ENCODE data around the gene SLC1A7. TPM values are rescaled to one million over a fixed set of nuclear protein-coding genes. Genes with fewer than 3 reads are reported as not detected.

SLC1A7 gene
- total RNA-seq, 2 experiments from 2014 or later: not detected

DNA sequence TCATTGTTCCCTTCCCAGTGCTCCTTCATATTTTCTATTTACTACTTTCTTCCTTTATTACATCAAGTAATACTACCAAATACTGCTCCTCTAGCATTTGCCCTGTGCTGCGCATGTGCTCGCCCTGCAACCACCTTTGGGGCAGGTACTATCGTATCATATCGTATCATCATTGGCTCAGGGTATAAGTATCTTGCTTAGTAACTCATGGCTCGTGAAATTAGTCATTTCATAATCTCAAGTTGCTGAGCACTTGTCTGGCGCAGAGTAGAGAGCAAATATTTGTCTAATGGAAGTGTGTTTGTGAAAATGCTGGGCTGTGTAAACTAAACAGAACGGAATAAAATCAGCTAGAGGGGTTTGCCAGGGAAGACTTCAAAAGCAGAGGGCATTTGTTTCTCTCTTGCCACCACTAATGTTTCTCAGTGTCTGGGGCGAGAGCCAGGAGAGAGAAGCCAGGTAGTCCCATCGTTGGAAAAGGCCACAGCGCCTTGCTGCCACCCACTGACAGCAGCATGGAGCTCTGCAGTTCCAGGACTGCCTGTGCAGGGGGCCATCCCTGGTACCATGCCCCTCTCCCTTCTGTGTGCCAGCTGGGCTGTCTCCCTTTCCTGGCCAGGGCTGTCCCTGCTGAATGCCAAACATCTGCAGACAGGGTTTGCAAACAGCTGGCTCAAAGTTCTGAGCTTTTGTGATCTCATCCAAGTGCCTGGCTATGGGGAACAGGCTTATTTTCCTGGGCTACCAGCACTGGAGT is 34.2 kb upstream of the SLC1A7 start:
- Mint-ChIP-seq H3K4me3 (no peak overlapping the region), H3K9me3 (no peaks in the 10 kb centered on the region), H3K36me3 (ENCODE audit: low read depth) (no peaks in the 10 kb centered on the region), H3K27ac (no peak overlapping the region), H3K4me1 (peaks cover 6% of the 10 kb centered on the region), H3K27me3 (peaks cover 17% of the 10 kb centered on the region)
- no peak for DNase-seq
- ChIA-PET CTCF (no interaction called here), POLR2A (no interaction called here)

- no peak for DNase-seq
- ChIA-PET POLR2A (interaction anchor here (0.7 kb wide), 1 partner anchor 907 kb away, joined by 4 read pairs; no protein-coding TSS in a partner anchor), CTCF (interaction anchor here (0.6 to 0.8 kb wide), 2 partner anchors 16 to 21 kb away, joined by 3 read pairs; no protein-coding TSS in a partner anchor)
- Mint-ChIP-seq H3K27ac (no peak overlapping the region), H3K4me3 (no peak overlapping the region), H3K36me3 (ENCODE audit: low read depth) (no peaks in the 10 kb centered on the region), H3K4me1 (peaks cover 6% of the 10 kb centered on the region), H3K9me3 (no peaks in the 10 kb centered on the region), H3K27me3 (peaks cover 15% of the 10 kb centered on the region)
These were observed 32.8 kb upstream of the SLC1A7 start for GRCh38 chr1:53174971-53175913.

DNA sequence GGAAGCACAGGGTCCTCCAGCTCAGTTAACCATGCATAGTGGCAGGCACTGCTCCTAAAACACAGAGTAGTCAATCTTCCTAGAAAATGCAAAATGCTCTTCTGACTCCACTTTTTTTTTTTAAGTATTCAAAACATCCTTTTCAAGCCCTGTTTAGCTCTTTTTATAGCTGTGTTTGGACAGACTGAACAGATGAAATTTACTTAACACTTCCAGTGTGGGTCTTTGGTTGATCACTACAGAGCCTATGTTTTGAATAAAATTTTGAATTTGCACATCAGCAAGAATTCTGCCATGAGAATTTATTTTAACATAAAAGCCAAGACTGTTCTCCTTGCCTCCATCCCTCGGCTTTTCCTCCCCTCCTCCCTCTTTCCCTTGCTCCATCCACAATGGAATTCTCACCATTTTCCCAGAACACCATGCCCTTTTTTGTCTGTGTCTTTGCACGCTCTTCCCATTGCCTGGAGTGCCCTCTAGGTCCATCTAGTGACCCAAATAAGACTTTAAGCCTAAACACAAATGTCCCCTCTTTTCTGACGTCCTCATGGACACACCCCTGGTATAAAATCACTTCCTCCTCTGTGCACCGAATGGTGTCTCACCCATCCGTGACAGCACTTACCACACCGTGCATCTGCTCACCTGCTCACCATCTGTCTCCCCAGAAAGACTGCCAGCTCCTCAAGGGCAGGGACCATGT is 30.1 kb upstream of the SLC1A7 start:
- Mint-ChIP-seq H3K27me3 (peaks cover 14% of the 10 kb centered on the region), H3K4me3 (no peak overlapping the region), H3K9me3 (no peaks in the 10 kb centered on the region), H3K27ac (no peak overlapping the region), H3K36me3 (ENCODE audit: low read depth) (no peaks in the 10 kb centered on the region), H3K4me1 (peaks cover 6% of the 10 kb centered on the region)
- DNase-seq: no peak
- CTCF ChIA-PET: interaction anchor here (1.5 kb wide), 1 partner anchor 14 kb away, joined by 4 read pairs; no protein-coding TSS in a partner anchor
- POLR2A ChIA-PET: no interaction called here

DNA sequence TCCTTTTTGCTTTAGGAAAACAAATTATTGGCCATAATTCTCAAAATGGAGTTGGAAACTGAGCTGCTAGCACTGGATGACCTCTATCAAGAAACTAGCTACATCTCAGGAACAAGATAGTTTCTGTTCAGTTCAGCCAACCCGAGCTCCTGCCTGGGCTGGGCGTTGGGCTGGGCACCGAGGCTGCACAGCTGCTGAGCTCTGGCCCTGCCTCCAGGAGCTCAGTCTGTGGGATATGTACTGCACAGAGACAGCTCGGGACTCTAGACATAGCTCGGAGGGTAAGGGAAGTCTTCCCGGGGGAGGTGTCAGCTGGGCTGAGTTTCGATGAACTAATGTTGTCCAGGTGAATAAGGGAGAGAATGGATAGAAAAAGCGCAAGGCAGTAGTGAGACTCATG is 24.5 kb upstream of the SLC1A7 start:
- H3K27ac Mint-ChIP-seq: no peak overlapping the region
- no peak for DNase-seq
- peaks cover 16% of the 10 kb centered on the region for H3K27me3 Mint-ChIP-seq
- no peaks in the 10 kb centered on the region for H3K9me3 Mint-ChIP-seq
- H3K4me3 Mint-ChIP-seq: no peak overlapping the region
- no peaks in the 10 kb centered on the region for H3K36me3 Mint-ChIP-seq (ENCODE audit: low read depth)
- no peaks in the 10 kb centered on the region for H3K4me1 Mint-ChIP-seq
- CTCF ChIA-PET: interaction anchor here (0.6 kb wide), 1 partner anchor 10 kb away, joined by 3 read pairs; no protein-coding TSS in a partner anchor
- POLR2A ChIA-PET: no interaction called here

DNA sequence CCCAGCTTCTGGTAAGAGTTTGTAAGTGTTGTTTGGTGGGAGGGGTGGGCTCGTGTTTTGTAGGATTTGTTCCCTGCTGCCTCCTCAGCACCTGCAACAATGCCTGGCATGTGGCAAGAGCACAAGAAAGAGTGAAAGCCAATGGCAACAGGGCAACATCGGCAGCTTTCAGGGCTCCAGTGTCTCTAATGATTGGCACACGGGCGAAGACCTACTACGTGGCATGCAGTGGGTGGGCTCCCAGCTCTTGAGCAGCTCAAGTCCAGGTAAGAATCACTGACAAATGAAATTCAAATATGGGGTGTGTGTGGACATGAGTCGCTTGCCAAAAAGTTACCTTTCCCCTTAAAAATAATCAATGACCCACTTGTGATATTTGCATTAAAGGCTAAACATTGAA is 23.9 kb upstream of the SLC1A7 start:
- POLR2A ChIA-PET: no interaction called here
- Mint-ChIP-seq H3K36me3 (ENCODE audit: low read depth) (no peaks in the 10 kb centered on the region), H3K27ac (no peak overlapping the region), H3K9me3 (no peaks in the 10 kb centered on the region), H3K4me1 (no peaks in the 10 kb centered on the region), H3K27me3 (peaks cover 16% of the 10 kb centered on the region), H3K4me3 (no peak overlapping the region)
- no peak for DNase-seq
- CTCF ChIA-PET: interaction anchor here (0.6 kb wide), 1 partner anchor 9 kb away, joined by 3 read pairs; no protein-coding TSS in a partner anchor

GRCh38 chr1:53165408-53165961 is 23.0 kb upstream of the SLC1A7 start:
- no peaks in the 10 kb centered on the region for H3K4me1 Mint-ChIP-seq
- POLR2A ChIA-PET: no interaction called here

DNA sequence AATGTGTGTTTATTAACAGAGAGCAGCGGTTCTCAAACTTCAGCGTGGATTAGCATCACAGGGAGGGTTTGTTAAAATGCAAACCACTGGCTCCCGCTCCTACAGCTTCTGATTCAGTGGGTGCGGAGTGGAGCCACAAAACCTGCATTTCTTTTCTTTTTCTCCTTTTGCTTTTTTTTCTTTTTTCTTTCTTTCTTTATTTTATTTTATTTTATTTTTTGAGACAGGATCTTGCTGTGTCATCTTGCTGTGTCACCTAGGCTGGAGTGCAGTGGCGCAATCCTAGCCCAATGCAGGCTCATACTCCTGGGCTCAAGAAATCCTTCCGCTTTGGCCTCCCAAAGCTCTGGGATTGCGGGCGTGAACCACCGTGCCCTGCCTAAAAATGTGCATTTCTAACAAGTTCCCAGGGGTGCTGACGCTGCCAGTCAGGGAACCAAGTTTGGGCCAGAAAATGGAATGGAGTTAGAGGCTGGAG is 20.9 kb upstream of the SLC1A7 start:
- no peak for DNase-seq
- ChIA-PET POLR2A (no interaction called here), CTCF (interaction anchor here (0.6 to 1.5 kb wide), 2 partner anchors 19 to 29 kb away, joined by 3 to 5 read pairs; no protein-coding TSS in a partner anchor)
- Mint-ChIP-seq H3K9me3 (no peaks in the 10 kb centered on the region), H3K4me1 (no peaks in the 10 kb centered on the region), H3K4me3 (no peak overlapping the region), H3K27me3 (peaks cover 16% of the 10 kb centered on the region), H3K36me3 (ENCODE audit: low read depth) (no peaks in the 10 kb centered on the region), H3K27ac (no peak overlapping the region)

More at GRCh38 chr1:53165408-53165961, 23.0 kb upstream of the SLC1A7 start:
- no peak for DNase-seq
- H3K36me3 Mint-ChIP-seq (ENCODE audit: low read depth): no peaks in the 10 kb centered on the region
- no peaks in the 10 kb centered on the region for H3K9me3 Mint-ChIP-seq
- no peak overlapping the region for H3K27ac Mint-ChIP-seq
- CTCF ChIA-PET: no interaction called here
- no peak overlapping the region for H3K4me3 Mint-ChIP-seq
- H3K27me3 Mint-ChIP-seq: peaks cover 16% of the 10 kb centered on the region

DNA sequence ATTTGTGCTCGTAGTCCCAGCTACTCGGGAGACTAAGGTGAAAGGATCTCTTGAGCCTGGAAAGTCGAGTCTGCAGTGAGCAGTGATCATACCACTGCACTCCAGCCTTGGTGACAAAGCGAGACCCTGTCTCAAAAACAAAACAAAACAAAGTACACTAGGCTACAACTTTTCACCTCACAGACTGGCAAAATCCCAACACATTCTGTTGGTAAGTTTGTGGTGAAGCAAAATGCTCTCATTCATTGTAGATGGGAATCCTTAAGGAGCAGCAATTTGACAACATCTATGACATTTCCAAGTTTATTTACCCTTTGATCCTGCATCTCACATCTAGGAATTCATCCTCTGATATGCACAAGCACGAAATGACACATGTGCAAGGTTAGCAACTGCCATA is 20.2 kb upstream of the SLC1A7 start:
- POLR2A ChIA-PET: no interaction called here
- no peaks in the 10 kb centered on the region for H3K4me1 Mint-ChIP-seq
- H3K9me3 Mint-ChIP-seq: no peaks in the 10 kb centered on the region
- CTCF ChIA-PET: no interaction called here
- no peaks in the 10 kb centered on the region for H3K36me3 Mint-ChIP-seq (ENCODE audit: low read depth)
- peaks cover 16% of the 10 kb centered on the region for H3K27me3 Mint-ChIP-seq
- no peak overlapping the region for H3K4me3 Mint-ChIP-seq
- no peak overlapping the region for H3K27ac Mint-ChIP-seq
- DNase-seq: no peak

DNA sequence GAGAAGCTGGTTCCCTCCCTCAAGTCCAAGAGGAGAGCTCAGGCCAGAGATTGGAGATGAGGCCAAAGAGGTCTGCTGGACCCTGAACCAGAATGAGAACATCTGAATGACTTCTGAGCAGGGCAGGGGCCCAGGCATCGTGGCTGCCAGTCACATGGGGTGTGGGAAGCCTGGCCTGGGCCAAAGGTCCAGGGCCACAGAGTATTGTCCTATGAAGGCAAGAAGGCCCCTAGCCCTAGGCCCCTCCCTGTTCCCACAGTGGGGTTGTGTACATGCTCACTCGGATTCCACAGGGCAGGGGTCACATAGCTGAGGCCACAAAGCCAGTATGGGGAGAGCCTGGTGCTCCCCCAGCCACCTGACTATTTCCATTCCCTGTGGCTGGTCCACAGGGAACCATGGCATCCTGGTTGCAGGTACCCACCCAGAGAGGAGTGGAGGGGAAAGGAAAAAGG is 18.5 kb upstream of the SLC1A7 start:
- Mint-ChIP-seq H3K36me3 (ENCODE audit: low read depth) (no peaks in the 10 kb centered on the region), H3K4me1 (no peaks in the 10 kb centered on the region), H3K4me3 (no peak overlapping the region), H3K9me3 (no peaks in the 10 kb centered on the region), H3K27me3 (peaks cover 16% of the 10 kb centered on the region), H3K27ac (no peak overlapping the region)
- CTCF ChIA-PET: no interaction called here
- POLR2A ChIA-PET: no interaction called here
- no peak for DNase-seq

GRCh38 chr1:53158900-53159299 is 16.5 kb upstream of the SLC1A7 start:
- Mint-ChIP-seq H3K4me3 (no peak overlapping the region), H3K4me1 (no peaks in the 10 kb centered on the region), H3K9me3 (no peaks in the 10 kb centered on the region), H3K36me3 (ENCODE audit: low read depth) (no peaks in the 10 kb centered on the region), H3K27ac (no peak overlapping the region), H3K27me3 (peaks cover 8% of the 10 kb centered on the region)
- DNase-seq: no peak
- POLR2A ChIA-PET: no interaction called here
- CTCF ChIA-PET: no interaction called here

DNA sequence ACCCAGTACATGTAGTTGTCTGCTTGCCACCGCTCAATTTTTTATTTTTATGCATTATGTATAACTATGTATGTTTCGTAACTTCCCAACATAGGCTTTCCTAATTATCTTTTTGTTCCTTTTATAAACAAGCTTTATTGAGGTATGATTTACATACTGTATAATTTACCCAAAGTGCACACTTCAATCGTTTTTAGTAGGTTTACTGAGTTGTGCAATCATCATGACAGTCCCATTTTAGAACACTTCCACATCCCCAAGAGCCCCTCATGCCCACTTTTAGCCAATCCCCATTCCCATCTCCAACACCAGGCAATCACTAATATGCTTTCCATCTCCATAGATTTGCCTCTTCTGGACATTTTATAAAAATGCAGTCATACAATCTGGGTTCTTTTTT is 14.3 kb upstream of the SLC1A7 start:
- Mint-ChIP-seq H3K27ac (no peak overlapping the region), H3K4me3 (no peak overlapping the region), H3K36me3 (ENCODE audit: low read depth) (no peaks in the 10 kb centered on the region), H3K27me3 (peaks cover 5% of the 10 kb centered on the region), H3K9me3 (no peaks in the 10 kb centered on the region), H3K4me1 (no peaks in the 10 kb centered on the region)
- ChIA-PET CTCF (interaction anchor here (1.0 kb wide), 1 partner anchor 10 kb away, joined by 3 read pairs; no protein-coding TSS in a partner anchor), POLR2A (no interaction called here)
- DNase-seq: no peak

DNA sequence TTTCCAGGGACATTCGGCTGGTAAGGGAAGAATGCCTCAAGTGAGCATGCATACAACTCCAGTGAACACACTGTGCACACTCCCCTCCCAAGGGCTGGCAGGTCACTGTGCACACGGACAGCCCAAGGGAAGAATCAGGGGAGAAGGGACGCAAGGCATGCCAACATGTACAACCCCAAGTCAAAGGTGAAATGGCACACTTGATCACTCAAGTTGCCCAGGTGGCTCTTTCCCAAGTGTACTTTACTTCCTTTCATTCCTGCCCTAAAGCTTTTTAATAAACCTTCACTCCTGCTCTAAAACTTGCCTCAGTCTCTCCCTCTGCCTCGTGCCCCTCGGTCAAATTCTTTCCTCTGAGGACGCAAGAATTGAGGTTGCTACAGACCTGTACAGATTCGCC is 13.5 kb upstream of the SLC1A7 start:
- H3K4me3 Mint-ChIP-seq: no peak overlapping the region
- ChIA-PET POLR2A (interaction anchor here (0.7 kb wide), 1 partner anchor 835 kb away, joined by 3 read pairs; no protein-coding TSS in a partner anchor), CTCF (interaction anchor here (0.6 kb wide), 1 partner anchor 84 kb away, joined by 3 read pairs; no protein-coding TSS in a partner anchor)
- H3K36me3 Mint-ChIP-seq (ENCODE audit: low read depth): no peaks in the 10 kb centered on the region
- H3K4me1 Mint-ChIP-seq: no peaks in the 10 kb centered on the region
- no peak for DNase-seq
- H3K27ac Mint-ChIP-seq: no peak overlapping the region
- no peaks in the 10 kb centered on the region for H3K9me3 Mint-ChIP-seq
- H3K27me3 Mint-ChIP-seq: peaks cover 5% of the 10 kb centered on the region

All from activated CD4-positive, alpha-beta T cell treated with anti-CD3 and anti-CD28 coated beads, Interleukin-2, amount 10 ng/mL, durations not matched to agents 7 days and 5 days (primary cell).